Neural cell (in vitro differentiated cells): ENCODE measurements around the gene C2CD2L. TPM values are rescaled to one million over a fixed set of nuclear protein-coding genes. Genes with fewer than 3 reads are reported as not detected.

Experiments
- H2AFZ ChIP-seq: fragments of 200-600, 300-800 bp; sonication (generic), shearing (Covaris generic); 2 replicates; pipeline ENCODE4 v1.6.0; 2014; ENCODE audit warnings: low read depth, mild to moderate bottlenecking, antibody characterized with exemption, low read length, moderate library complexity
- H3F3A ChIP-seq: fragments of 200-600 bp; shearing (Covaris generic); 2 replicates; pipeline ENCODE4 v1.6.1; 2016; ENCODE audit warnings: mild to moderate bottlenecking, moderate library complexity, mixed read lengths, antibody characterized with exemption, low read length; ENCODE audit not compliant: insufficient read depth, poor library complexity, severe bottlenecking
- H3K27ac ChIP-seq: fragments of 200-600, 300-800 bp; sonication (generic), shearing (Covaris generic); 2 replicates; pipeline ENCODE4 v1.5.1; 2014; ENCODE audit warnings: mild to moderate bottlenecking, low read length, moderate library complexity
- H3K27me3 ChIP-seq: fragments of 300-800, 200-600 bp; sonication (generic), shearing (Covaris generic); 2 replicates; pipeline ENCODE4 v1.6.0; 2014; ENCODE audit warnings: mild to moderate bottlenecking, low read depth, low read length, moderate library complexity; ENCODE audit not compliant: insufficient read depth
- H3K36me3 ChIP-seq: fragments of 300-800, 200-600 bp; sonication (generic), shearing (Covaris generic); 2 replicates; pipeline ENCODE4 v1.5.1; 2014; ENCODE audit warnings: mild to moderate bottlenecking, antibody characterized with exemption, low read length, moderate library complexity; ENCODE audit not compliant: insufficient read depth
- H3K4me2 ChIP-seq: fragments of 300-800, 200-600 bp; sonication (generic), shearing (Covaris generic); 2 replicates; pipeline ENCODE4 v1.6.0; 2014; ENCODE audit warnings: mild to moderate bottlenecking, low read length
- H3K4me3 ChIP-seq: fragments of 300-800, 200-600 bp; sonication (generic), shearing (Covaris generic); 2 replicates; pipeline ENCODE4 v1.5.1; 2014; ENCODE audit warnings: mild to moderate bottlenecking, low read length, moderate library complexity
- H3K79me2 ChIP-seq: fragments of 200-600 bp; shearing (Covaris generic); replicated peaks from 2 replicates; pipeline ENCODE4 v1.6.0; 2014; ENCODE audit warnings: mild to moderate bottlenecking, low read length, moderate library complexity; ENCODE audit not compliant: insufficient read depth
- H3K9ac ChIP-seq: fragments of 300-800, 200-600 bp; sonication (generic), shearing (Covaris generic); 2 replicates; pipeline ENCODE4 v1.6.1; 2016; ENCODE audit warnings: mild to moderate bottlenecking, low read length, mixed read lengths
- H3K9me2 ChIP-seq: fragments of 200-600 bp; shearing (Covaris generic); 2 replicates; pipeline ENCODE4 v1.6.1; 2016; ENCODE audit warnings: mild to moderate bottlenecking, low read length, mixed read lengths; ENCODE audit not compliant: insufficient read depth
- H3K9me3 ChIP-seq: fragments of 200-600, 300-800 bp; sonication (generic), shearing (Covaris generic); 2 replicates; pipeline ENCODE4 v1.6.1; 2016; ENCODE audit warnings: mild to moderate bottlenecking, mixed run types, low read length, moderate library complexity, mixed read lengths
- H4K20me1 ChIP-seq: fragments of 200-600 bp; shearing (Covaris generic); 2 replicates; pipeline ENCODE4 v1.6.1; 2016; ENCODE audit warnings: mild to moderate bottlenecking, mixed run types; ENCODE audit not compliant: insufficient read depth
- EP300 ChIP-seq: fragments of 450-650 bp; conservative IDR thresholded peaks from 2 replicates; pipeline ENCODE4 v1.6.1; 2014; ENCODE audit warnings: antibody characterized with exemption, mild to moderate bottlenecking, moderate library complexity; ENCODE audit not compliant: poor library complexity, severe bottlenecking
- EZH2 ChIP-seq: fragments of 200-600, 300-800 bp; shearing (Covaris generic), sonication (generic); IDR thresholded peaks from 2 replicates; pipeline ENCODE4 v1.6.1; 2014; ENCODE audit warnings: antibody characterized with exemption, low read length, borderline replicate concordance, mild to moderate bottlenecking; ENCODE audit not compliant: insufficient read depth, poor library complexity, severe bottlenecking
- MXI1 ChIP-seq: fragments of 450-650 bp; conservative IDR thresholded peaks from 2 replicates; pipeline ENCODE4 v1.6.1; 2014; ENCODE audit warnings: antibody characterized with exemption, mild to moderate bottlenecking; ENCODE audit not compliant: poor library complexity, severe bottlenecking
- POLR2AphosphoS5 ChIP-seq: IDR thresholded peaks from 2 replicates; pipeline ENCODE4 v1.6.1; 2012
- RAD21 ChIP-seq: fragments of 450-650 bp; conservative IDR thresholded peaks from 2 replicates; pipeline ENCODE4 v1.6.1; 2014; ENCODE audit warnings: antibody characterized with exemption, mild to moderate bottlenecking, moderate library complexity
- SMC3 ChIP-seq: fragments of 450-650 bp; conservative IDR thresholded peaks from 2 replicates; pipeline ENCODE4 v1.6.1; 2014; ENCODE audit warnings: antibody characterized with exemption, mild to moderate bottlenecking, moderate library complexity; ENCODE audit not compliant: poor library complexity
- TAF1 ChIP-seq: IDR thresholded peaks from 2 replicates; pipeline ENCODE4 v1.6.1; 2012; ENCODE audit warnings: low read depth
- polyA plus RNA-seq: library from polyadenylated mRNA; depleted of rRNA; stranded (reverse); fragments of >200 nt; gene quantifications from 2 replicates; pipeline ENCODE4 v1.2.3, GENCODE V29; 2014
- TF ChIP-seq, protein P1 (sequence below): fragments of 450-650 bp; IDR thresholded peaks from 2 replicates; pipeline ENCODE4 v1.5.1; 2014; ENCODE audit warnings: antibody characterized with exemption, mild to moderate bottlenecking, moderate library complexity; ENCODE audit not compliant: poor library complexity, severe bottlenecking
- TF ChIP-seq, protein P2 (sequence below): IDR thresholded peaks from 2 replicates; pipeline ENCODE4 v1.6.1; 2012; ENCODE audit warnings: borderline replicate concordance

Gene C2CD2L
- polyA plus RNA-seq, 1 donor from 2014 or later, result 13.6 TPM

DNA sequence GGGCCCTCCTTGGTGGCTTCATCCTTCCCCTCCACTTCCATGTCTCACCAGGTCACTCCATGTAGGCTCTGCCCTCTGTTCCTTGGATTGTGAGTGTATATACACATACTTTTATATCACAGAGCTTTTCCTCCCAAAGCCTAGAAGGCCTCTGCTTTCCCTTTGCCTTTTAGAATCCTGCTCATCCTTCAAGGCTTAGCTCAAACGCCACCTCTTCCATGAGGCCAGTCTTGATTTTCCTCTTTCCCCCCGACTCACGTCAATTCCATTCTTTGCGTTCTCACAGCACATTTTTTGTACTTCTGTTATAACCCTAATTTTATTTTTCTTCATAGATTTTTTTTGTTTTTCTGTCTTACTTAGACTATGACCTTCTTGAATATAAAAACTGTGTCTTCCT lies 45.5 kb downstream of the C2CD2L start:
- TF ChIP-seq SMC3 (no peak), POLR2AphosphoS5 (no peak), EP300 (no peak), MXI1 (no peak), EZH2 (no peak), TAF1 (no peak), RAD21 (no peak)
- TF ChIP-seq, protein P1, sequence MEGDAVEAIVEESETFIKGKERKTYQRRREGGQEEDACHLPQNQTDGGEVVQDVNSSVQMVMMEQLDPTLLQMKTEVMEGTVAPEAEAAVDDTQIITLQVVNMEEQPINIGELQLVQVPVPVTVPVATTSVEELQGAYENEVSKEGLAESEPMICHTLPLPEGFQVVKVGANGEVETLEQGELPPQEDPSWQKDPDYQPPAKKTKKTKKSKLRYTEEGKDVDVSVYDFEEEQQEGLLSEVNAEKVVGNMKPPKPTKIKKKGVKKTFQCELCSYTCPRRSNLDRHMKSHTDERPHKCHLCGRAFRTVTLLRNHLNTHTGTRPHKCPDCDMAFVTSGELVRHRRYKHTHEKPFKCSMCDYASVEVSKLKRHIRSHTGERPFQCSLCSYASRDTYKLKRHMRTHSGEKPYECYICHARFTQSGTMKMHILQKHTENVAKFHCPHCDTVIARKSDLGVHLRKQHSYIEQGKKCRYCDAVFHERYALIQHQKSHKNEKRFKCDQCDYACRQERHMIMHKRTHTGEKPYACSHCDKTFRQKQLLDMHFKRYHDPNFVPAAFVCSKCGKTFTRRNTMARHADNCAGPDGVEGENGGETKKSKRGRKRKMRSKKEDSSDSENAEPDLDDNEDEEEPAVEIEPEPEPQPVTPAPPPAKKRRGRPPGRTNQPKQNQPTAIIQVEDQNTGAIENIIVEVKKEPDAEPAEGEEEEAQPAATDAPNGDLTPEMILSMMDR, result no peak
- TF ChIP-seq, protein P2, sequence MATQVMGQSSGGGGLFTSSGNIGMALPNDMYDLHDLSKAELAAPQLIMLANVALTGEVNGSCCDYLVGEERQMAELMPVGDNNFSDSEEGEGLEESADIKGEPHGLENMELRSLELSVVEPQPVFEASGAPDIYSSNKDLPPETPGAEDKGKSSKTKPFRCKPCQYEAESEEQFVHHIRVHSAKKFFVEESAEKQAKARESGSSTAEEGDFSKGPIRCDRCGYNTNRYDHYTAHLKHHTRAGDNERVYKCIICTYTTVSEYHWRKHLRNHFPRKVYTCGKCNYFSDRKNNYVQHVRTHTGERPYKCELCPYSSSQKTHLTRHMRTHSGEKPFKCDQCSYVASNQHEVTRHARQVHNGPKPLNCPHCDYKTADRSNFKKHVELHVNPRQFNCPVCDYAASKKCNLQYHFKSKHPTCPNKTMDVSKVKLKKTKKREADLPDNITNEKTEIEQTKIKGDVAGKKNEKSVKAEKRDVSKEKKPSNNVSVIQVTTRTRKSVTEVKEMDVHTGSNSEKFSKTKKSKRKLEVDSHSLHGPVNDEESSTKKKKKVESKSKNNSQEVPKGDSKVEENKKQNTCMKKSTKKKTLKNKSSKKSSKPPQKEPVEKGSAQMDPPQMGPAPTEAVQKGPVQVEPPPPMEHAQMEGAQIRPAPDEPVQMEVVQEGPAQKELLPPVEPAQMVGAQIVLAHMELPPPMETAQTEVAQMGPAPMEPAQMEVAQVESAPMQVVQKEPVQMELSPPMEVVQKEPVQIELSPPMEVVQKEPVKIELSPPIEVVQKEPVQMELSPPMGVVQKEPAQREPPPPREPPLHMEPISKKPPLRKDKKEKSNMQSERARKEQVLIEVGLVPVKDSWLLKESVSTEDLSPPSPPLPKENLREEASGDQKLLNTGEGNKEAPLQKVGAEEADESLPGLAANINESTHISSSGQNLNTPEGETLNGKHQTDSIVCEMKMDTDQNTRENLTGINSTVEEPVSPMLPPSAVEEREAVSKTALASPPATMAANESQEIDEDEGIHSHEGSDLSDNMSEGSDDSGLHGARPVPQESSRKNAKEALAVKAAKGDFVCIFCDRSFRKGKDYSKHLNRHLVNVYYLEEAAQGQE, result no peak
- H3K9ac ChIP-seq, result no peak overlapping the region
- no peaks in the 10 kb centered on the region for H3K79me2 ChIP-seq

DNA sequence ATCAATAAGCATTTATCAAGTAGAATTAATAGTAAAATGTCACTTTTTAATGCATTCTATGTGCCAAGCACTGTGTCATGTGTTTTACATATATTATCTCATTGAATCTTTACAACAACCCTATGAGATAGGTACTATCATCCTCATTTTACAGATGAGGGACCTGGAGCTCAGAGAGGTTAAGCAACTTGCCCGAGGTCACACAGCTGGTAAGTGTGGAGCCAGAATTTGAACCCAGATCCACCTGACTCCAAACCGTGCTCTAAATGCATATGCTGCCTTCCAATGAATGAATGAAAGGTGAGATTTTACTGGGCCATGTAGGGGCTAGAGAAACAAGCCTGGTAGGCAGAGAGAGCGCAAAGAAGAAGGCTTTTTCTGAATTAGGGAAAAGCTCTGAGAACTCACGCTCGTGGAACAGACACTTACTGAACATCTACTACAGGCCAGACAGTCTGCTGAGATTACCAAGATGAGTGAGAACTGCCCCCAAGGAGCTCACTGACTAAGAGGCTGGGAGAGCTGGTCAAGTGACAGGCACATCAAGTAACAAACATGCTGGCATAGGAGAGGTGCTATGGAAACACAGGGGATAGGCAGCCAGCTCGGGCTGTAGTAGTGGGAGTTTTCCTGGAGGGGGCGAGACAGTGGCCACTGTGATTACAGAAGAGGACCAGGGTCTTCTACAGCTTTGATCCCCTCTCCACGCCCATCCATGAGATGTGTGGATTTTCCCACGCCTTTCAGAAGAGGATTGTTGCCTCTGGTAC lies 46.1 kb downstream of the C2CD2L start:
- no peaks in the 10 kb centered on the region for H4K20me1 ChIP-seq
- H3K27ac ChIP-seq, result no peak overlapping the region

More for the DNA sequence above, 45.5 kb downstream of the C2CD2L start:
- Histone ChIP-seq H3K27me3 (peaks cover 31% of the 10 kb centered on the region), H3K4me2 (no peak overlapping the region), H3K9me3 (no peaks in the 10 kb centered on the region), H4K20me1 (no peaks in the 10 kb centered on the region), H3K36me3 (no peaks in the 10 kb centered on the region), H3F3A (no peaks in the 10 kb centered on the region), H3K4me3 (no peak overlapping the region), H3K9me2 (no peaks in the 10 kb centered on the region), H3K27ac (no peak overlapping the region), H2AFZ (no peak overlapping the region)

More for the DNA sequence above, 46.1 kb downstream of the C2CD2L start:
- no peaks in the 10 kb centered on the region for H3F3A ChIP-seq
- no peak overlapping the region for H3K4me2 ChIP-seq
- no peak overlapping the region for H2AFZ ChIP-seq
- TF ChIP-seq TAF1 (no peak), SMC3 (no peak), EP300 (no peak), MXI1 (no peak), RAD21 (no peak), POLR2AphosphoS5 (no peak), EZH2 (no peak)
- TF ChIP-seq, protein P2, result no peak
- TF ChIP-seq, protein P1, result no peak
- no peak overlapping the region for H3K4me3 ChIP-seq
- no peaks in the 10 kb centered on the region for H3K79me2 ChIP-seq
- H3K9me2 ChIP-seq, result no peaks in the 10 kb centered on the region
- H3K9ac ChIP-seq, result no peak overlapping the region
- peaks cover 24% of the 10 kb centered on the region for H3K27me3 ChIP-seq
- no peaks in the 10 kb centered on the region for H3K36me3 ChIP-seq
- H3K9me3 ChIP-seq, result no peaks in the 10 kb centered on the region
